Stimulated activated CD4-positive, alpha-beta T cell treated with anti-CD3 and anti-CD28 coated beads, Interleukin-12 subunit alpha, Interleukin-12 subunit beta, amount 100 ng/mL, for 24 hours (primary cell): ENCODE results near the gene ZCCHC7.
"Not testable (repeated sequence)": the region's sequence is repeated elsewhere in the genome, so short reads cannot be mapped to it uniquely, and the experiment has no call there.

Experiments
- DNase-seq, 2 experiments: peaks; one replicate each; pipeline ENCODE4 v3.0.0-alpha.2; 2020; ENCODE audit warnings: low read depth in 2 of 2

ZCCHC7 gene

DNA sequence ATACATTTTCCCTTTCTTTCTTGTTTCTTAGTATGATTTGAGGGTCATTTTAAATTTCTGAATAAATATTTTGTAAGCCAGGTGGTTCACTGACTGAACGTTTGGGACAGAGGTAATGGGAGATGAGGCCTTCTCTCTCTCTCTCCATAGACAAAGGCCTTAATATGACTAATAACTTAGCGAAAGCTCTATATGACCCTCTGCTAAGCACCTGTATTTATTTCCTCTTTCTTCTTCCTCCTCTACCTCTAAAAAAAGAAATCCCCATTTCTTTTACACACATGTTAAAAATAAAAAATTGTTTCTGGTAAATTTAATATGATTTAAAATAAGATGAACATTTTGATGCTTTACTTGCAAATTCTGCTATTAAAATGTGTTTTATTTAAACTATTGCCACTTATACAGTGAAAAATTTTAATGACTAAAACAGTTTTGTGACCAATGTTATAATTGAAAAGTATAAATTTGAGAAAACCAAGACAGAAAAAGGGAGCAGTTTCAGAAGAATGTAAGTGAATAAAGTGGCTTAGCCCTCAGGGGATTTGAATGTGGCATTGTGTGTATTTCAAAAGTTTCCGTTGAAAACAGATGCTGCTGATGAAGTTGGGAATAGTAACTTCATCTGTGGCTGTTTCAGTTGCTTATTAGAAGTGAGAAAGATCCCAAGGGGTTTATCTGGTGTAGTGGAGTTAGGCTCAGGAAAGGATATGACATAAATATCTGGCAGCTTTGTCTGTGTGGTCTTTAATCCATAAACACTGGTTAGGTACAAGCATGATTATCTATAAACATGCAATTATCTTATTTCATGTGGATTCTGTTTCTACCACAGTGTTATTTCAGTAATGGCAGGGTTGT lies 173.5 kb downstream of the ZCCHC7 start:
- DNase-seq, result no peak

DNA sequence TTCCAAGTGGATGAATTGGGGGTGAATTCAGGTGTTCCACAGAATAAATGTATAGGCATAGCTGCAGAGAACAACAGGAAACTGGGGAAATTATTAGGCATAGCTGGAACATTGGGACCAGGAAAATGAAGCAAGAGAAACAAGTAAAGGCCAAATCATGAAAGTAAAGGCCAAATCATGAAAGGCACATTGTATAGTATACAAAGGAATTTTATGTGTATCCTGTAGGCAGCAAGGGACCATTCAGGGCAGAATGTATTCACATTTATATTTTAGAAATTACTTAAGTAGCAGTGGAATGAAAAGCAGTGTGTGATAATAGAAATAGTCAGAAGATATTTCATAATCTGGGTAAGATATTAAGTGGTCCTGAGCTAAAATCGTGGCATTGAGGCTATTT lies 174.8 kb downstream of the ZCCHC7 start:
- DNase-seq, result no peak

DNA sequence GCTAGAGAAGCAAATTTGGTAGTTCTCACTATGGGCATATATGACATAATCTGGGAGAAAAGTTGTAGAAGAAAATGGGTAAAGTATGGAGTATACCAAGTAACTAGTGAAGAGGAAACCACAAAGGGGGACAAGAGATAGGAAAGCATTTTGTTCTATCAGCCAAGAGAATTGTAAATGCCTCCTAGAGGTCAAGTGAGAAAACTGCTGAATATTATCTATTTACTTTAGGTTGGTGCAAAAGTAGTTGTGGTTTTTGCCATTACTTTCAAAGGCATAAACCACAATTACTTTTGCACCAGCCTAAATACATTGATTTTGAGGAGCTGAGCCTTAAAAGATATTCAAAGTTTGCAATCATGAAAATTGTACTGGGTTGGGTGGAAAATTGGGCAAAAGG lies 175.4 kb downstream of the ZCCHC7 start:
- no peak for DNase-seq

DNA sequence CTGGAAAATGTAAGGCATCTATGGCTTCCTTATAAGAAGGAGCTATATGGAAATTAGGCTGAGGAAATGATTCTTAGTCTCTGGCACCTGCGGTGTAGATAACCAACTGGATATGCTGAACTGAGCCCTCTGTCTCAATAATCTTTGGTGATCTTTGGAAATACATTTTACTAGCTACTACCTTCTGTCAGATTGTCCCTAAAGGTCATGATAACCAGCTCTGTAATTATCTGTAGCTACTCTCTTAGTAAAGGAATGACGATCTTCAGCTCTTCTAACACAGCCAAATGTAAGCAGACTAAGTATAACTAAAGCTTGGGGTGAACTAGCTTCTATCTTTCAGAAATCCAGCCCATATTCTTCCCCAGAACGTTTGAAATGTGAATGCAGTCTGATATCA lies 177.2 kb downstream of the ZCCHC7 start:
- DNase-seq, result no peak

DNA sequence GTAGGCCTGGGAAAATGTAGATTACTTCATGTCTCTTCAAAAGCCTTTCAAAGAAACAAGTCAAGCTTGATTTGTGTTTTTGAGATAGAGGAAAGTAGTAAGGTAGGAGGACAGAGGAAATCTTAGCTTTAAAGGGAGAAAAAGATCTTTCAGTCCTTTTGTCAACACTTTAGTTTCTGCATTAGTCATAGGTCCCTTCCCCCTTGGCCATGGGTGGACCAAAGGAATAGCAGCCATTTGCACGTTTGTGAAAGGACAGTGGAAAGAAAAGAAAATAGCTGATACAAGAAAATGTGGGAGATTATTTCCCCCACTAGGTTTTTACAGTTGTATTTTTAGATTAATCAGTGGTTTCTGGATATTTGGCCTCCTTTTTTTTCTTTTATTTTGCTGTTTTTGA lies 180.2 kb downstream of the ZCCHC7 start:
- no peak for DNase-seq

DNA sequence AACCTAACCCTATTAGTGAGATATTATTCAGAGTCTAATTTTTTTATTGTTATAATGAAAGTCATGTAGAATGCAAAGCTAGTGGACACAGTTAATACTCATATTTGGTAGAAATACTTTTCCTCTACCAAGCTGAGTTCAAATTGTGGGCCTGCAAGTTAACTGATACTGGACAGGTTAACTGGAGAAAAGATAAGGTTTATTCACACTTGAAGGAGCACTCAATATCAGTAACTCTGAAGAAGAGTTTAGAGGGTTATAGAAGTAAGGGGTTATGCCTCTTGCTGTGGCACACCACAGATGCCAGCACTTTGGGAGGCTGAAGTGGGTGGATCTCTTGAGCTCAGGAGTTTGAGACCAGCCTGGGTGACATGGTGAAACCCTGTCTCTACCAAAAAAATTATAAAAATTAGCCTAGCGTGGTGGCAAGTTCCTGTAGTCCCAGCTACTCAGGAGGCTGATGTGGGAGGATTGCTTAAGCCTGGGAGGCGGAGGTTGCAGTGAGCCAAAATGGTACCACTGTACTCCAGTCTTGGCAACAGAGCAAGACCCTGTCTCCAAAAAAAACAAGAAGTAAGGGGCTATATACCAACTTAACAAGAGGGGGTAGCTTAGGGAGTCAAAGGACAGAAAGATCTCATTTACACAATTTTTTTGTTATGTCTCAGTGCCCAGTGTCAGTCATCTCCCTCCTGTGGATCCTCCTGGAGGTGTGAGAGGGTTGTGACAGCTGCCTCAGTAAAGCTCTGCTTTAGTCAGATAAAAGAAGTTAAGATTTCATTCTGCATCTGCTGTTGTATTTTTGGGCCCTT lies 180.9 kb downstream of the ZCCHC7 start:
- no peak for DNase-seq

DNA sequence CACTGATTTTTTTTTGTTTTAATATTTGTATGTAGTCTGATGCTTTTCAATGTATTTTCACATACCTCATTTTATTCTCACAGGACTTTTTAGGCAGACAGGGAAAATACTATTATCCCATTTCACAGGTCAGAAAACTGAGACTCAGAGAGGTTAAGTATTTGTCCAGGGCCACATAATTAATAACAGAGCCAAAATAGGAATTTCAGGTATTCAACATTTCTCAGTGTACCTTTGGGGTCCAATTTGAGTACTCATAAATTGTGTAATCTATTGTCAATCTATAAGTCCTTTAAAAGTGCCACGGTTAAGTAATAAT lies 181.4 kb downstream of the ZCCHC7 start:
- no peak for DNase-seq

DNA sequence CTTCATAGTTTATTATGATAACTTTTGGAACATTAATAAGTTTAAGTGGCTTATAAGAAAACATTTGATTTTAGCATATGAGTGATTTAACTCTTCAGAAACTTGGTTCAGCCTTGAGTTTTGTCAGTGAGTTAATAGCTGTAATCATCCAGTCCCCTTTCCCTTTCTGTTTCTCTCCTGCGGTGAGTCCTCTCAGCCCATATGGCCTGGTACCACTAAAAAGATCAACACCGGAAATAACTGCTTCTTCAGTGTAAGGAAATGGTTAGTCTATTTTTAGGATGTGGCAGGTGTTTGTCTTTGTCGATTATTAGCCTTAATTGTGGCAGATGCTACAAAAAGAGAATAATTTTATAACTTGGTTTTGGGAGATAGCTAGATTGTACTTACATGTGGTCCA lies 181.9 kb downstream of the ZCCHC7 start:
- no peak for DNase-seq

DNA sequence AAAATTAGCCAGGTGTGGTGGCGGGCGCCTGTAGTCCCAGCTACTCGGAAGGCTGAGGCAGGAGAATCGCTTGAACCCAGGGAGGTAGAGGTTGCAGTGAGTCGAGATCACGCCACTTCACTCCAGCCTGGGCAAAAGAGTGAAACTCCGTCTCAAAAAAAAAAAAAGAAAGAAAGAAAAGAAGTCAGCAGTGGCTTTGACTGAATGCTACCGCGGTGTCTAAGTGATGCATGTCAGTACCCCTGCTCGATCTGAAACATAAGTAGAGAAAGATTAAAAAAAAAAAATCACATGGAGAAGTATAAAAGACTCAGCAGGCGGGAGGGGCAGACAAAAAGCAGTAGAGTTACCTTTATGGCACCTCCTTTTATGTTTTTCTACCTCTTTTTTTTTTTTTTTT lies 182.9 kb downstream of the ZCCHC7 start:
- DNase-seq, result not testable (repeated sequence)

DNA sequence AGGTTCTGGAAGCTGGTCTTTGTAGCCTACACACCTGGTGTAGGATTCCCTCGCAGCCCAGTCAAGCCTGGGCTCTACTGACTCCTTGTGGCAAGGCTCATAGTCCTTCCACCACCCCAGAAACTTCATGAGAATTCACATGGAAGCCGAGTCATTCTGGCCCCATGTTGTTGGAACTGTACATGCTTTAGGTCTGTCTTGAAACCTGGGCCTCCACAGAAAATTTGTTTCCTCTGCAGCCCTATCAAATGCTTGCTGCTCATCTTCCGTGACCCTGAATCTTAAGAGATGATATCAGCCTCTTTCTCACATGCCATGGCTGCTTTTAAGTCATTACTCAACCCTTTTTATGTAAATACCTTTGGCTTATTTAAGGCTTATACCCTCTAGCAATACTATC lies 188.8 kb downstream of the ZCCHC7 start:
- DNase-seq, result no peak

DNA sequence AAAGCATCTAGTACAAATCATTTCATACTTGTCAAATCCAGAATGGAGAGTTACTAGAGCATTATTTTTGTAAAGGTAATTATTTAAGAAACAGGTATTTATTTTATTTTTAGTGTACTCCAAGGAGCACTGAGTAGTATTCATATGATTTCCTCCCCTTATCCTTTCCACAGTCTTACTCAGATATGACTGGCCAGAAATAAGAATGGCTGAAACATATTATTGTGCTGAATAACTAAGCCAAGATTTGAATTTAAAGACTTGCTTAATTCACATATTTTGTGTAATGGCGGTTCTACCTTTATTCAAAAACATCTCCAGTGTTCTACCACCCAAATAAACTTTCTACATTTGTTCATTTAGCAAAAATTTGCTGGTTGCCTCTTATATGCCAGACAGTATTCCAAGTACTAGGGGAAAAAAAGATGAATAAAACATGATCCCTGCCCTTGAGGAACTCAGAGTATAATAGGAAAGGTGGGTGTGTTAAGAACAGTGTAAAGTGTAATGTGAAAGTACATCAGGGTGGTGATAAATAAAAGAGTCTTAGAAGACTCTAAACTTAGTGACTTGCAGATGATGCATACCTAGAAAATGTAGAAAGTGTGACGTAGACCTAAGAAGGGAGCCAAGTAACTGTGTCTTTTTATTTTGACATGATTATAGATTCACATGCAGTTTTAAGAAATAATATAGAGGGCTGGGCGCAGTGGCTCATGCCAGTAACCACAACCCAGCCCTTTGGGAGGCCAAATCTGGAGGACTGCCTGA lies 191.7 kb downstream of the ZCCHC7 start:
- no peak for DNase-seq

DNA sequence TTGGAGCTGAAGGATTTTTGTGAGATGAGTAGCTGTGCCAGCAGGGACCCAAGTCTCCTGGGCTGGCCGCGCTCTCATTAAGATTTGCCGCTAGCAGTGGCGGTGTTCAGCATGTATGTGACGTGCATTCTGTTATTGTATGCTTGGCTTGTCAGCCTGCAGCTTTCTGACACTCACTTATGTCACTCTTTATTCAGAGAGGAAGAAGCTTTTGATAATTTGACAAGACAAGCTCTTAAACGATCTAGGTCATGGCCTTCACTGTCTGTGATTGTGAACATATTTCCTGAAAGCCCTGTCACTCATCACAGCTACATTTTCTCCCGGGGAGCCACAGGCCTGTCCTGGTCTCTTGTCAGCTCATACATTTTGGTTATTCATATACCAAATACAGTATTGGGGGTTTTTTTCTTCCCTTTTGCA lies 203.9 kb downstream of the ZCCHC7 start:
- no peak for DNase-seq

DNA sequence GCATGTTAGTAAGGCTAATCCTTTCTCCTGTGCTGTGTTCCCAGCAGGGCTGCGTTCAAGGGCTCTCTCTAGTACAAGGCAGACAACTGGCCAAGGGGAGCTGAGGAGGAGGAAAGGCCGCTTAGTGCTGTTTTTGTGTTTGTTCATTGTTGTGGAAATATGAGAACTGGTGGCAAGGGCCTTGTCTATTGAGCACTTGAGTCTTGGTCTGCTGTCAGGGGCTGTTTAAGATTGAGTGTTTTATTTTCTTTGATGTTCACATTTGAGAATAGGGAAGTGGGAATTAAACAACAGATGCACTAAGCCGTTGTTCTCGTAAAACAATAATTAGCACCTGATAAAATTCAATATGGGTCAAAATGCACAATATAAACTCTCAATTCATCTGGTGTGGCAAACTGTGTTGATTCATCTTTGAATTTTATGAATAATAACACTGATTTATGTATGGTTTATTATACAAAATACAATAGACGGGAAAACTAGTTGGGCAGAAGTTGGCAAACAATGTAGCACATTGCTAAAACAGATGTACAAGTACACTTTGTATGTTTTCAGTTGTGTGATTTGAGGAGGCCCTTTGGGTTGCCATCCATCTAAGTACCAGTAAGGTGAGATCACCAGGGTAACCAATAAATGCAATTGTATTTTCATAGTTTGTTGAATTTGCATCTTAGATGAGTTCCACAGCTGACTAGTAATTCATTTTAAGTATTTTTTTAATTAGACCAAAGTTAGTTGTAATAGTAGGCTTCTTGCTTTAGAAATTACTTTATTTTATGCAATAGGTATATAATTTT lies 204.5 kb downstream of the ZCCHC7 start:
- no peak for DNase-seq

DNA sequence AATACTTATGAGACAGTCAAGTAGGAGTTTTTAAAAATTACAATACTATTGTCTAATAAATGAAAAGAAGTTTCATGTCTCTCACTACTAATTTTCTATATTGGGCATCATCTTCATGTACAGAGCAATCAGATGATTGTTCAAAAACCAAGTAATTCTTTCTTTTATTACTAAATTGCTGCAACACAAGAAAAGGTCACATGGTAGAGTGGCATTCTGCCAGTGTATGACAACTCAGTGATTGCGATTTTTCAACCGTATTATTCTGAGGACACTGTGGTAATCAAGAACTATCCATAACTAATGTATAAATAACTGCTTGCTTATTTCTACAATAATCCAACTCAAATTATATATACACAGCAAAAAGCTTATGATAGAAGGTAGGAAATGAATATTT lies 205.4 kb downstream of the ZCCHC7 start:
- DNase-seq, result no peak

DNA sequence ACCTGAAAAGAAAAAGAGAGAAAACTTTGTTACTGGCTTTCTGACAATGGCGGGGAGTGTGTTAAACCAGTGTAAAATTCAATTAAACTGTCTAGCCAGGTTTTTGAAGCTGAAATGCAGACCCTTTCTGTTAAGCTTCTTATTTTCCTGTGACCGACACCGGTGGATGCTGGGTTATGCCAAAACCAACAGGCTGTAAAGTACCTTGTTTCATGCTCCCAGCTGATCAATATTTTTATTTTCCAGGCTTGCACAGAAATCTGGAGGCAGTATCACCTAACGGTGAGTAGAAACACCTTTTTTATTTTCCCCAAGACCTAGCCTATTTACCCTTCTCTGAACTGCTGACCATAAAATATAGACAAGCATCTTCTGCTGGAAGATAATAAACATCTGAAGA lies 207.2 kb downstream of the ZCCHC7 start:
- DNase-seq, result no peak

DNA sequence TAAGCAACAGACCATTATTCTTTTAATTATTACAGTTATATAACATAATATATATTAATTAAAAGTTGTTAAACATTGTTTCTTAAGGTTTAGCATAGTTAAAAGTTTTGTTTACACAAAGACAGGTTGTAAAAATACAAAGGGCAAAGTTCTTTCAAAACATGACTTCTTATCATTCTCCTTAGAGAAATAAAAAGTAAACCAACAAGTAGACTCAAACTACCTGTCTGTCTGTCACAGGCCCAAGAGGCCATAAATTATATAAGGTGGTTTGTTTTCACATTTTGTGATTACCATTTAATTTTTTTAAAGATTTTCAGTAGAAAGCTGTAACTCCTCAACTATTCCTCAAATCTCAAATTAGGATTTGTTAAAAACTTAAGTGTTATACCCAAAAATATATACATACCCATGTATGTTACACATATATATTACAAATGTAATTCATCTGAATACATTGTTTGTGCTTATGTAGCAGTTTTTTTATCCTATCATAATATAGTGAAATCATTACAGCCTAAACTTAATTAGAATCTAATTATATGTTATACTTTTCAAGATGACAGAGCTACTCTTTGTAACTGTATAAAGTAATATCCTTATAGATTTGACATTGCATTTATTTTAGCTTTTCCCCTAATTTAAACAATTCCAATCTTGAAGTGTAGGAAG lies 208.3 kb downstream of the ZCCHC7 start:
- DNase-seq, result no peak

DNA sequence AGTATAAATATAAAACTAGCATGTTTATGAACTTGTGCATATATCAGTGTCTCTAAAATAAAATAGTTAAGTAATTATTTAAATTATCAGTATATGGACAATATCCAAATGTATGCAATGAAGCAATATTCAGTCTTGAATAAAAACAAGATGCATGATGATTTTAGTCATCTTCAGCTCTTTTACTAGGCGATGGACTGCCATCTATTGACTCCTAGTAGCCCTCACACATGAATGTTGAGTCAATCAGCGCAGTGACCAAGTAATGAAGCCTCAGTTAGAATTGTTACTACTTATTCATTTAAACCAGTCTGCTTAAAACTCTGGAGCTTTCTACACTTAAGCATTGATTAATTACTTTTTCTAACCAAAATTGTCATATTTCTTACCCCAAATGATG lies 209.2 kb downstream of the ZCCHC7 start:
- DNase-seq, result no peak

DNA sequence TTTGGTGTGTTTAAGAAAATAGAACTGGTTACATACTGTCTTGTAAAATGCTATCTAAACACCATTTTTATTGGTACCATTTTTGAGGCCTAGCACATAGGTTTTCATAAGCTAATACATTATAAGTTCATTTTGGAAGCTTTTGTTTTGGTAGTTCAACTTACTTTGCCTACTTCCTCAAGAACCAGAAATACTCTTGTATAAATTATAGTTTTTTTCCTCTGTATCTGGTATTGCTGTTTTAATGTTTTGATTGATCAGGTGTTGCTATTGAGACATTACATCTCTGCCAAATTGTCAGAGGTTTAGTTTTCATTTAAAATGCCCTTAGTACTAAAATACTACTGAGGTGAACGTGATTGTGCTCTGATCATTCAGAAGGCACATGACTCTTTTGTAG lies 211.5 kb downstream of the ZCCHC7 start:
- DNase-seq, result no peak

DNA sequence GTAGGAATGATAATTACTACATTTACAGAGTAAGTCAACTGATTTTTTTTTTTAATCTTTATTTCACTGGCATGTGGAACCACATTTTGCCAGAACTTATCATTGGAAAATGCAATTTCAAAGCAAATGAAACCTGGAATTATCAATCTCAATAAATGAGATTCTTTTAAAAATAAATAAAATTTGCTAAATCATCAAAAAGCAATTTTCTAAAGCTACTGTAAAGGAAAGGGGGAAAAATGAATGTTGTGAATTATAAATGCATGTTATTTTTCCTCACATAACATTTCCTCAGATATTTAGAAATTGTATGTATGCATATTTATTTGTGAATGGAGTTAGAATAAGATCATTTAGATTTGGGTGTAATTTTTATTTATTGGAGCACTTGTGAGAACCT lies 212.2 kb downstream of the ZCCHC7 start:
- no peak for DNase-seq

DNA sequence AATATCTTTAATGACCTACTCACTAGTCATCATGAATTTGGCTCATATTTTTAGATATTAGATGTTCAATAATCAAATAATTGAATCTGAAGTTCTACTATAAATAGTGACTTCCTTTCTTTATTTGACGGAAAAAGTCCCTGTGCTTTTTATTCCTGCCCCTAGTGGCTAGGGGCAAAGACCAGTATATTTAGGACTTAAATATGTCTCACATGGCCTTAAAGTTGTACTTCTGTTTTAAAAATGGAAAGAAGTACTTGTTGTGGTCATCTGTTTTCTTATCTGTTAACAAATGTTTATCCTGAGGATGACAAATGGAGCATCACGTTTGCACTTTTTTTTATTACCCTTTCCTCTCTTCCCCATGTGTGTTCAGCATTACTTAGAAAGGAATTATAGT lies 212.9 kb downstream of the ZCCHC7 start:
- DNase-seq, result no peak

DNA sequence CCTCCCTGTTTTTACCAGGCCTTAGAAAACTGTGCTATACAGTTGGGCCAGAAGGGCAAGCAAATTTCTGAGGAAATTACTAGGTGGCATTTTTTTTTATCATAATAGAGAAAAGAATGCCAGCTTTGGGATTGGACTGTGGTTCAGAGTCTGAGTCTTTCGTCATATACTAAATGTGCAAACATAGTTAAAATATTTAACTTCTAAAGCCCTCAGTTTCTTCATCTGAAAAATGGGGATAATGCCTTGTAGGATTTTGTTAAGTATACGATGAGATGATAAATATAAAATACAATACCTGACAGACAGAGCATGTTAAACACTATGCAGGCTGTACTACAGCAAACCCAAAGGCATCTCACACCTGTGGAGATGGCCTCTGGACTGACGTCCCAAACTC lies 214.9 kb downstream of the ZCCHC7 start:
- no peak for DNase-seq
